Stimulated activated naive CD8-positive, alpha-beta T cell treated with anti-CD3 and anti-CD28 coated beads, Interleukin-15, Interleukin-2, amounts not matched to agents 100 ng/mL and 50 ng/mL, for 24 hours (primary cell): Measurements from ENCODE around the gene RAB26.
A peak's percentile ranks its signal among the peaks of the same experiment; 100 is the strongest.

Experiments
- H3K27ac Mint-ChIP-seq: one replicate; pipeline ENCODE4 v1.8.0; 2021; ENCODE audit warnings: mild to moderate bottlenecking, mixed read lengths
- H3K27me3 Mint-ChIP-seq: one replicate; pipeline ENCODE4 v1.8.0; 2021; ENCODE audit warnings: mixed read lengths
- H3K36me3 Mint-ChIP-seq: one replicate; pipeline ENCODE4 v1.8.0; 2021; ENCODE audit warnings: low read depth, mixed read lengths
- H3K4me1 Mint-ChIP-seq: one replicate; pipeline ENCODE4 v1.8.0; 2021; ENCODE audit warnings: low read depth, mixed read lengths
- H3K4me3 Mint-ChIP-seq: one replicate; pipeline ENCODE4 v1.8.0; 2021; ENCODE audit warnings: mild to moderate bottlenecking, mixed read lengths
- H3K9me3 Mint-ChIP-seq: one replicate; pipeline ENCODE4 v1.8.0; 2021; ENCODE audit warnings: mixed read lengths

The RAB26 gene

GRCh38 chr16:2158262-2158638 lies 9.8 kb downstream of the RAB26 start:
- Mint-ChIP-seq H3K27ac (peak overlapping the region; percentile 52), H3K27me3 (no peaks in the 10 kb centered on the region), H3K4me3 (no peak overlapping the region), H3K9me3 (no peaks in the 10 kb centered on the region), H3K36me3 (peaks cover 22% of the 10 kb centered on the region), H3K4me1 (peaks cover 52% of the 10 kb centered on the region)

GRCh38 chr16:2159175-2159838 lies 10.9 kb downstream of the RAB26 start:
- H3K9me3 Mint-ChIP-seq = no peaks in the 10 kb centered on the region
- H3K4me1 Mint-ChIP-seq = peaks cover 44% of the 10 kb centered on the region
- H3K27me3 Mint-ChIP-seq = no peaks in the 10 kb centered on the region
- H3K4me3 Mint-ChIP-seq = no peak overlapping the region
- no peak overlapping the region for H3K27ac Mint-ChIP-seq
- H3K36me3 Mint-ChIP-seq = peaks cover 11% of the 10 kb centered on the region

GRCh38 chr16:2160915-2161551 lies 12.6 kb downstream of the RAB26 start:
- peaks cover 32% of the 10 kb centered on the region for H3K4me1 Mint-ChIP-seq
- no peaks in the 10 kb centered on the region for H3K27me3 Mint-ChIP-seq
- H3K27ac Mint-ChIP-seq = no peak overlapping the region
- H3K36me3 Mint-ChIP-seq = peaks cover 4% of the 10 kb centered on the region
- no peak overlapping the region for H3K4me3 Mint-ChIP-seq
- no peaks in the 10 kb centered on the region for H3K9me3 Mint-ChIP-seq

DNA sequence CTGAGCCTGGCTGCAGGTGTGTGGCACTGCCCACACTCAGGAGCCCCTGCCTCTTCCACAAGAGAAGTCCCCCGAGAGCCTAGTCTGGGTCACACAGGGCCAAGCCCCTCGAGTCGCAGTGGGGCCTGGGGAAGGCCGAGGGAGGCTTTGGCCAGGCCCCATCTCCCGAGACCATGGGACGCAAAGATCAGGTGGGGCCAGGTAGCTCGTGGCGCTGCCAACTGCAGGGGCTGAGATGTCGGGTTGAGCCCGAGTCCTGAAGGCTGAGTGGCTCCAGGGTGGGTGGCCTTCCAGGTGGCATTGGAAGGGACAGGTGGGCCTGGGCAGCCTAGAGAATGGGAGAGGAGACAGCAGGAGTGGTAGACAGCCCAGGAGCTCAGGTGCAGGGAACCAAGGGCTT lies 13.5 kb downstream of the RAB26 start:
- H3K36me3 Mint-ChIP-seq = peaks cover 6% of the 10 kb centered on the region
- H3K9me3 Mint-ChIP-seq = no peaks in the 10 kb centered on the region
- no peak overlapping the region for H3K4me3 Mint-ChIP-seq
- no peaks in the 10 kb centered on the region for H3K27me3 Mint-ChIP-seq
- no peak overlapping the region for H3K27ac Mint-ChIP-seq
- peaks cover 23% of the 10 kb centered on the region for H3K4me1 Mint-ChIP-seq

DNA sequence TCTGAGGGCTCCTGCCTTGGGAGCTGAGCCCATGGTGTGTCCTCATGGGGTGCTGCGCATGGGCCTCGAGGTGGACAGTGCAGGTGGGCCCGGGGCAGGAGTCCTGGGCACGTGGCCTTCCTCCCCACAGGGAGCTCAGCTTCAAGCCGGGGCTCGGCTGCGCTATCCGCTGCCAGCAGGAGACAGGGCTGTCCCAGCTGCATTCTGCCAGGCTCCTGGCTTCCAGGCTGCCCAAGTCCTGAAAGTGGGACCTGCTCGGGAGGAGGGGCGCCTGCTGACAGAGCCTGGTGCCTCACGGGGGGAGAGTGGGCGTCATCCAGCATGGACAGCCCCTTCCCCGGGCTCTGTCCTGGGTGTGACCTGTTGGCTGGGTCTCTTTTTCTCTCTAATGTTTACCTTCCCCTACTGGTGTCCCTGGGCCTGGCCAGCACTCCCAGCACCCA lies 14.3 kb downstream of the RAB26 start:
- H3K27ac Mint-ChIP-seq = no peak overlapping the region
- H3K36me3 Mint-ChIP-seq = peaks cover 6% of the 10 kb centered on the region
- H3K9me3 Mint-ChIP-seq = no peaks in the 10 kb centered on the region
- no peaks in the 10 kb centered on the region for H3K27me3 Mint-ChIP-seq
- H3K4me3 Mint-ChIP-seq = no peak overlapping the region
- peaks cover 16% of the 10 kb centered on the region for H3K4me1 Mint-ChIP-seq

DNA sequence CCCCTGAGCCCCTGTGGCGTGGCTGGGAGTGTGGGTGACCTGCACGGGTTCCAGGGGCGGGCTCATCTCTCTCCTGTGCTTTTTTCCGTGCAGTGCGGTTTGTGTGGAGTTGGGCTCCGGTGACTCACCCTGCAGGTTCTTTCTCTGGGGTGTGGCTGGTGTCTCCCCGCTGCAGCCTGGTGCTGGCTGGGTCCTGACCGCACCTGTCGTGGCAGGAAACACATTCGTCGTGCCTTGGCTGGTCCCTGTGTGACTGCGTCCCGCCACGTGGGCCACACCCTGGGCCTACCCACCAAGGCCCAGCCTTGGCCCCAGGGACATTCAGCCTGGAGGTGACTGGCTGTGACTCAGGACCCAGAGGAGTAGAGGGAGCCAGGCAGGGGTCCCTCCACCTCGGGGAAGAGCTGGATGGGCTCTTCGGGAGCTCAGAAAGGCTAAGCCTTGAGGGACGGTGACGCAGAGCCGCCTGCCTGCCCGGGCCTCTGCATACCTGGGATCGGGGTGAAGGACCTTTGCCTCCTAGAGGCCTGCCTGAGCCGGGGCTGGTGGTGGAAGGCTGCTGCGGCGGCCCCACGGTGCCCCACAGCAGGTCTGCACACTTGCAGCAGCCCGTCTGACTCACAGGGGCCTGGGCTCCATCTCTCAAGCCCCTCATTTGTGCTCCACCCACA lies 14.9 kb downstream of the RAB26 start:
- H3K27me3 Mint-ChIP-seq = no peaks in the 10 kb centered on the region
- peaks cover 11% of the 10 kb centered on the region for H3K4me1 Mint-ChIP-seq
- H3K36me3 Mint-ChIP-seq = peaks cover 6% of the 10 kb centered on the region
- no peak overlapping the region for H3K4me3 Mint-ChIP-seq
- peak overlapping the region; percentile 82 for H3K27ac Mint-ChIP-seq
- no peaks in the 10 kb centered on the region for H3K9me3 Mint-ChIP-seq

- Mint-ChIP-seq H3K4me3 (no peak overlapping the region), H3K36me3 (peaks cover 6% of the 10 kb centered on the region), H3K4me1 (peaks cover 3% of the 10 kb centered on the region), H3K27ac (no peak overlapping the region), H3K27me3 (no peaks in the 10 kb centered on the region), H3K9me3 (no peaks in the 10 kb centered on the region)
These were observed 17.4 kb downstream of the RAB26 start for GRCh38 chr16:2165861-2166260.

GRCh38 chr16:2166263-2167067 lies 18.0 kb downstream of the RAB26 start:
- Mint-ChIP-seq H3K27ac (no peak overlapping the region), H3K36me3 (peaks cover 6% of the 10 kb centered on the region), H3K4me1 (peaks cover 3% of the 10 kb centered on the region), H3K27me3 (no peaks in the 10 kb centered on the region), H3K4me3 (no peak overlapping the region), H3K9me3 (no peaks in the 10 kb centered on the region)

DNA sequence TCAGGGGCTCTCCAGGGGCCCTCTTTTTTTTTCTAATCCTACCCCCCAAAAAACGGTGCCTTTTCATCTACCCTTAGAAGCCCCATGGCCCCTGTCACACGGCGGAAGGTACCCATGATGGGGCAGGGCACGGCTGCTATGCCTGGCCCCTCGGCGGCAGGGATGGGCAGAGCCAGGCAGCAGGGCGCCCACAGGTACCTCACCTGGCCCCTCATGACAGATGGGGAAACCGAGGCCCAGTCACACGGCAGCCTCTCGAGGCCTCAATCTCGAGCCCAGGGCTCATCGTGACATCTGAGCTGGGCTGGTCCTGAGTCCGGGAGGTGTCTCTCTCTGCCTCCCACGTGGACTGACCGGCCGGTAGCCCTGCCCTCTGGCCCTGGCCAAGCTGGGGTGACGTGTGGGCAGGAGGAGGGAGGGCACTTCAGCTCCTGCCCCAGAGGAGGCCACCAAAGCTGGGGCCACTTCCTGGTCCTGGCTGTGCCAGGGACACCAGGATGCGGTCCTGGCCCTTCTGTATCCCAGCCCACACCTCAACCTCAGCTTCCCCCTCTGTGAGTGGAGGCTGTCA lies 18.7 kb downstream of the RAB26 start:
- H3K4me1 Mint-ChIP-seq = peaks cover 3% of the 10 kb centered on the region

DNA sequence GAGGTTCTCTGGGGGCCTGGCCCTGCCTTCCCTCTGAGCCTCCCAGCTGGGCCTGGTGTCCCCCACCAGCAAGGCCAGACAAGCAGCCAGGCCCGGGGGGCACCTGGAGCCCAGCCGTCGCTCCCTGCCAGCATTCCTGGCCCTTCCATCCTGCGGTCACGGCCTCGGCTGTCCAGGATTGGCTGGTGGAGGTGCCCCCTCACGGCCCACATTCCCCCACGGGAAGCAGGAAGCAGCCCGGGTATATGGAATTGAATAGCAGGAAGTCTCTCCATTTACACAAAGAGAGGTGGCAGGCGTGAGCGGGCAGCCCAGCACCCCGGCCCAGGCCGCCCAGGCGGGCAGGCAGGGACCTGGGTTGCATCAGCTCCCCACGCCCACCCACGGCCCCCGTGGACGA lies 21.7 kb downstream of the RAB26 start:
- Mint-ChIP-seq H3K27me3 (no peaks in the 10 kb centered on the region), H3K27ac (no peak overlapping the region), H3K9me3 (no peaks in the 10 kb centered on the region), H3K4me3 (no peak overlapping the region), H3K4me1 (no peaks in the 10 kb centered on the region), H3K36me3 (peaks cover 15% of the 10 kb centered on the region)

More for the DNA sequence above, 18.7 kb downstream of the RAB26 start:
- H3K9me3 Mint-ChIP-seq = no peaks in the 10 kb centered on the region
- no peaks in the 10 kb centered on the region for H3K27me3 Mint-ChIP-seq
- H3K4me3 Mint-ChIP-seq = no peak overlapping the region
- no peak overlapping the region for H3K27ac Mint-ChIP-seq
- H3K36me3 Mint-ChIP-seq = peaks cover 6% of the 10 kb centered on the region

DNA sequence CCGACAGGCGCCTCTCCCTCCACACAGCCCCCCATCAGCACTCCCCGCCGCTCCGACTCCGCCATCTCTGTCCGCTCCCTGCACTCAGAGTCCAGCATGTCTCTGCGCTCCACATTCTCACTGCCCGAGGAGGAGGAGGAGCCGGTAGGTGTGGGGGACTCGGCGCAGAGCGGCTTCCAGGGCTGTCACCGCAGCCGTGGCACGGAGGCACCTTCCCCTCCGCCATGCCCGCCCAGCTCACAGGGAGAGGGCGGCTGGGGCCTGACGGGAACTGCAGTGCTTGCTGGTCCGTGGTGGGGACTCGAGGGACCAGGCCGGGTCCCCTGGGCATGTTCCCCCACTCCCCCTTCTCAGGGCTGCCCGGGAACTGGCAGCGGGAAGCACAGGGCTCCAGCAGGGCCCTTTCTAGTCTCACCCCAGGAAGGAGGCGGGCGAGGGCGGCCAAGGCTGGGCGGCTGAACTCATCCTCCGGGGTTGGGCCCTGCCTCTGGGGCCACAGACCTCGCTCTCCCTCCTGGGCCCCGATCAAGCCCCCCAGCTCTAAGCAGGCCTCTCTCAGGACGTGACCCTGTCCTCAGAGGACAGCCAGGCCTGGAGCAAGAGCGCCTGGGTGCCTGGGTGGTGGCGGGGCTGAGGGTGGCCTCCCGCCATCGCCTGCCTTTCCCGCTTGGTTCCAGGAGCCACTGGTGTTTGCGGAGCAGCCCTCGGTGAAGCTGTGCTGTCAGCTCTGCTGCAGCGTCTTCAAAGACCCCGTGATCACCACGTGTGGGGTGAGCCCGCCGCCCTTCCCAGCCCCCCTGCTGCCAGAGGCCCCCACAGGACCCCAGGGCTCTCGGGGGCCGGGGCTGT lies 22.4 kb downstream of the RAB26 start:
- Mint-ChIP-seq H3K36me3 (peaks cover 16% of the 10 kb centered on the region), H3K27me3 (no peaks in the 10 kb centered on the region), H3K4me3 (no peak overlapping the region), H3K4me1 (no peaks in the 10 kb centered on the region), H3K9me3 (no peaks in the 10 kb centered on the region), H3K27ac (no peak overlapping the region)

- Mint-ChIP-seq H3K4me1 (no peaks in the 10 kb centered on the region), H3K36me3 (peaks cover 16% of the 10 kb centered on the region), H3K9me3 (no peaks in the 10 kb centered on the region), H3K27me3 (no peaks in the 10 kb centered on the region), H3K4me3 (no peak overlapping the region), H3K27ac (no peak overlapping the region)
These were observed 23.3 kb downstream of the RAB26 start for GRCh38 chr16:2171601-2172178.

- Mint-ChIP-seq H3K4me3 (no peak overlapping the region), H3K36me3 (peaks cover 16% of the 10 kb centered on the region), H3K27ac (no peak overlapping the region), H3K4me1 (no peaks in the 10 kb centered on the region), H3K27me3 (no peaks in the 10 kb centered on the region), H3K9me3 (no peaks in the 10 kb centered on the region)
These were observed 24.4 kb downstream of the RAB26 start for GRCh38 chr16:2172688-2173335.
